Measurements from ENCODE around the gene CNN2.

The CNN2 gene

DNA sequence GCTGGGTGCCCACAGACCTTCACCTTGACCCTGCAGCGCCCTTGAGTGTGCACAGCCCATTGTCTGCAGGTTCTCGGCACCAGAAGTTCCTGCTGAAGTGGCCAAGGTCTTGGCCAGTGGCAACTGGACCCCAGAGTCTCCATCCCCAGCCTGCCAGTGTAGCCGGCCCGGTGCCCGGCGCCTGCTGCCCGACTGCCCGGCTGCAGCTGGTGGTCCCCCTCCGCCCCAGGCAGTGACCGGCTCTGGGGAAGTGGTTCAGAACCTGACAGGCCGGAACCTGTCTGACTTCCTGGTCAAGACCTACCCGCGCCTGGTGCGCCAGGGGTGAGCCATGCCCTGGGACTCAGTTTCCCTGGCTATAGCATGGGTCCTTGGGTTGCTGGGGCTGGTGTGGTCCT, 28.6 kb downstream of the CNN2 start:
- H3K4me3 ChIP-seq (ENCODE audit: low read length) = no peak overlapping the region
- TF ChIP-seq, protein P1, sequence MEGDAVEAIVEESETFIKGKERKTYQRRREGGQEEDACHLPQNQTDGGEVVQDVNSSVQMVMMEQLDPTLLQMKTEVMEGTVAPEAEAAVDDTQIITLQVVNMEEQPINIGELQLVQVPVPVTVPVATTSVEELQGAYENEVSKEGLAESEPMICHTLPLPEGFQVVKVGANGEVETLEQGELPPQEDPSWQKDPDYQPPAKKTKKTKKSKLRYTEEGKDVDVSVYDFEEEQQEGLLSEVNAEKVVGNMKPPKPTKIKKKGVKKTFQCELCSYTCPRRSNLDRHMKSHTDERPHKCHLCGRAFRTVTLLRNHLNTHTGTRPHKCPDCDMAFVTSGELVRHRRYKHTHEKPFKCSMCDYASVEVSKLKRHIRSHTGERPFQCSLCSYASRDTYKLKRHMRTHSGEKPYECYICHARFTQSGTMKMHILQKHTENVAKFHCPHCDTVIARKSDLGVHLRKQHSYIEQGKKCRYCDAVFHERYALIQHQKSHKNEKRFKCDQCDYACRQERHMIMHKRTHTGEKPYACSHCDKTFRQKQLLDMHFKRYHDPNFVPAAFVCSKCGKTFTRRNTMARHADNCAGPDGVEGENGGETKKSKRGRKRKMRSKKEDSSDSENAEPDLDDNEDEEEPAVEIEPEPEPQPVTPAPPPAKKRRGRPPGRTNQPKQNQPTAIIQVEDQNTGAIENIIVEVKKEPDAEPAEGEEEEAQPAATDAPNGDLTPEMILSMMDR (conservative IDR thresholded peaks at IDR 0.05; ENCODE audit: low read length) = no peak
- DNase-seq (ENCODE audit: low read depth) = no peak

- TF ChIP-seq, protein P1 (conservative IDR thresholded peaks at IDR 0.05; ENCODE audit: low read length) = no peak
- H3K4me3 ChIP-seq (ENCODE audit: low read length) = no peak overlapping the region
- DNase-seq (ENCODE audit: low read depth) = no peak
Observed at GRCh38 chr19:1055886-1056620, 29.6 kb downstream of the CNN2 start.

- TF ChIP-seq, protein P1 (conservative IDR thresholded peaks at IDR 0.05; ENCODE audit: low read length) = no peak
- H3K4me3 ChIP-seq (ENCODE audit: low read length) = no peak overlapping the region
- peak; percentile 67 for DNase-seq (ENCODE audit: low read depth)
Observed at GRCh38 chr19:1057176-1057855, 30.9 kb downstream of the CNN2 start.

- no peak overlapping the region for H3K4me3 ChIP-seq (ENCODE audit: low read length)
- TF ChIP-seq, protein P1 (conservative IDR thresholded peaks at IDR 0.05; ENCODE audit: low read length) = no peak
- no peak for DNase-seq (ENCODE audit: low read depth)
Observed at GRCh38 chr19:1058112-1058511, 31.7 kb downstream of the CNN2 start.

DNA sequence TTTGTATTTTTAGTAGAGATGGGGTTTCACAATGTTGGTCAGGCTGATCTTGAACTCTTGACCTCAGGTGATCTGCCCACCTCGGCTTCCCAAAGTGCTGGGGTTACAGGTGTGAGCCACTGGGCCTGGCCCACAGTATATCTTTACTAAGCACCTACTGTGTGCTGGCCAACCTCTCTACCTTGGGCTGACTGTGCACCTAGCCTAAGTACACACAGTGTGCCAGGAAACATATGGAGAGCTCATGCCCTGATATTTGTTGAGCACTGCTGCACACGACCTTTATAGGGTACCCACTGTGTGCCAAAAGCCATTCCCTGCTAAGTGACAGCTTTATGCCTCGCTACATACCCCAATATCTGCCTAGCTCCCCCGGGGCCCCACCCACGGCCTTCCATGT, 34.3 kb downstream of the CNN2 start:
- DNase-seq (ENCODE audit: low read depth) = no peak

GRCh38 chr19:1061987-1062386, 35.6 kb downstream of the CNN2 start:
- DNase-seq (ENCODE audit: low read depth) = no peak
- H3K4me3 ChIP-seq (ENCODE audit: low read length) = no peak overlapping the region
- TF ChIP-seq, protein P1 (conservative IDR thresholded peaks at IDR 0.05; ENCODE audit: low read length) = no peak

More for the DNA sequence above, 34.3 kb downstream of the CNN2 start:
- TF ChIP-seq, protein P1 (conservative IDR thresholded peaks at IDR 0.05; ENCODE audit: low read length) = no peak
- no peak overlapping the region for H3K4me3 ChIP-seq (ENCODE audit: low read length)
